Transverse colon (tissue), 4 donors: ENCODE data around the gene LMO1. TPM values are rescaled to one million over a fixed set of nuclear protein-coding genes. Genes with fewer than 3 reads are reported as not detected.
A peak's percentile ranks its signal among the peaks of the same experiment; 100 is the strongest.

ENCODE experiments used
- DNase-seq: peaks from one replicate; pipeline ENCODE4 v3.0.0-alpha.2; 2019
- H3K27ac ChIP-seq, 4 donors: fragments of 200-600 bp; sonication (generic); 2 replicates each; pipeline ENCODE4 v1.5.1; 2016 to 2018; ENCODE audit warnings: inconsistent platforms in 4 of 4
- H3K27me3 ChIP-seq: fragments of 200-600 bp; sonication (generic); 2 replicates; pipeline ENCODE4 v1.5.1; 2017; ENCODE audit warnings: inconsistent platforms
- H3K36me3 ChIP-seq, 4 donors: fragments of 200-600 bp; sonication (generic); 2 replicates each; pipeline ENCODE4 v1.5.1; 2017 to 2019; ENCODE audit warnings: inconsistent platforms in 4 of 4
- H3K4me1 ChIP-seq, 4 donors: fragments of 200-600 bp; sonication (generic); 2 replicates each; pipeline ENCODE4 v1.5.1; 2017 to 2020; ENCODE audit warnings: inconsistent platforms in 4 of 4
- H3K4me3 ChIP-seq, 4 donors: fragments of 200-600 bp; sonication (generic); 1 replicate in 1 of 4; 2 replicates in 3 of 4; pipeline versions ENCODE4 v1.5.1 to v1.6.1; 2017 to 2019; ENCODE audit warnings: inconsistent platforms in 4 of 4
- H3K9me3 ChIP-seq, 2 donors: fragments of 200-600 bp; sonication (generic); 2 replicates each; pipeline ENCODE4 v1.5.1; 2017 to 2019; ENCODE audit warnings: inconsistent platforms in 2 of 2
- EP300 ChIP-seq: sonication (generic); formaldehyde crosslinking; IDR thresholded peaks from one replicate; pipeline ENCODE4 v1.6.1; 2017; ENCODE audit warnings: antibody characterized with exemption, low read depth
- POLR2A ChIP-seq: fragments of 450-650 bp; IDR thresholded peaks from one replicate; pipeline ENCODE4 v1.6.1; 2016; ENCODE audit warnings: antibody characterized with exemption, mild to moderate bottlenecking, moderate library complexity
- POLR2AphosphoS5 ChIP-seq, 3 donors: sonication (generic); formaldehyde crosslinking; IDR thresholded peaks; one replicate each; pipeline ENCODE4 v1.6.1; 2016; ENCODE audit warnings: antibody characterized with exemption in 3 of 3
- WGBS, 2 donors: methylation state at CpG; one replicate each; pipeline ENCODE4 v1.1.5; 2018; ENCODE audit warnings: low coverage in 1 of 2; 5-methylcytosine and 5-hydroxymethylcytosine counted together
- in situ Hi-C, 4 donors: fragments of 200-750 bp; cut with MboI; loops; one replicate each; pipeline versions ENCODE4 v1.15.0 to v1.15.1; 2017; ENCODE audit warnings: low sequenced_read_pairs in 3 of 4, low pct_ligation_motif_present in 1 of 4, low pct_unique_long_range_greater_than_20kb in 1 of 4
- intact Hi-C: fragments of 100-400 bp; cut with DNase I; formaldehyde crosslinking; loops from one replicate; pipeline ENCODE4 v1.15.1; 2023; ENCODE audit warnings: low total_unique reads
- total RNA-seq, 4 donors: library from RNA; depleted of rRNA; stranded (reverse); fragments of >200 nt; gene quantifications; one replicate each; pipeline ENCODE4 v1.1.0, GENCODE V29; 2016
- TF ChIP-seq, protein P1 (sequence below), 5 experiments: fragments of 200-600 bp in 3 of 5; fragments of 450-650 bp in 2 of 5; sonication (generic) in 3 of 5; IDR thresholded peaks; 1 replicate in 2 of 5; 2 replicates in 3 of 5; pipeline ENCODE4 v1.5.1; 2016 to 2017; ENCODE audit warnings: antibody characterized with exemption in 5 of 5, inconsistent platforms in 3 of 5, mild to moderate bottlenecking in 2 of 5, moderate library complexity in 1 of 5

The LMO1 gene
- total RNA-seq, 4 donors from 2014 or later = not detected

DNA sequence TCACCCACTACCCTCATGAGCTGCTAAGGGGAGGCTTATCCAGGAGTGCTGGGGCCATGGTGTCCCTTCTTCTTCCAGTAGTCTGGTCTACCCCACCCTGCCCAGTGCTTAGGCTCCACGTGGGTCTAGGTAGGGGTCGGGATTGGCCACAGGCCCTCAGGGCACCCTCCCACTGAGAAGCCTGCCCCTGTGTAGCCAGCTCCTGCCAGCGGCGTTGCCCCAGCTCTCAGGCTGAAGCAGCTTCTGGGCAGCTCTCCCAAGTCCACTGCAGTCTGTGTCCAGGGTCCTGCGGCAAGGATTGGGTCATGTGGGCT lies 70.8 kb downstream of the LMO1 start:
- Histone ChIP-seq H3K4me3 (no peak overlapping the region), H3K36me3 (no peaks in the 10 kb centered on the region), H3K27ac (no peak overlapping the region), H3K27me3 (peaks cover 7% of the 10 kb centered on the region), H3K9me3 (no peaks in the 10 kb centered on the region), H3K4me1 (no peaks in the 10 kb centered on the region)
- TF ChIP-seq POLR2AphosphoS5 (IDR thresholded peaks at IDR 0.05) = no peak
- no peak for TF ChIP-seq POLR2A
- TF ChIP-seq, protein P1, sequence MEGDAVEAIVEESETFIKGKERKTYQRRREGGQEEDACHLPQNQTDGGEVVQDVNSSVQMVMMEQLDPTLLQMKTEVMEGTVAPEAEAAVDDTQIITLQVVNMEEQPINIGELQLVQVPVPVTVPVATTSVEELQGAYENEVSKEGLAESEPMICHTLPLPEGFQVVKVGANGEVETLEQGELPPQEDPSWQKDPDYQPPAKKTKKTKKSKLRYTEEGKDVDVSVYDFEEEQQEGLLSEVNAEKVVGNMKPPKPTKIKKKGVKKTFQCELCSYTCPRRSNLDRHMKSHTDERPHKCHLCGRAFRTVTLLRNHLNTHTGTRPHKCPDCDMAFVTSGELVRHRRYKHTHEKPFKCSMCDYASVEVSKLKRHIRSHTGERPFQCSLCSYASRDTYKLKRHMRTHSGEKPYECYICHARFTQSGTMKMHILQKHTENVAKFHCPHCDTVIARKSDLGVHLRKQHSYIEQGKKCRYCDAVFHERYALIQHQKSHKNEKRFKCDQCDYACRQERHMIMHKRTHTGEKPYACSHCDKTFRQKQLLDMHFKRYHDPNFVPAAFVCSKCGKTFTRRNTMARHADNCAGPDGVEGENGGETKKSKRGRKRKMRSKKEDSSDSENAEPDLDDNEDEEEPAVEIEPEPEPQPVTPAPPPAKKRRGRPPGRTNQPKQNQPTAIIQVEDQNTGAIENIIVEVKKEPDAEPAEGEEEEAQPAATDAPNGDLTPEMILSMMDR (IDR thresholded peaks at IDR 0.05) = no peak
- TF ChIP-seq EP300 = no peak
- 20% methylated on average over 1 of the region's 5 CpGs; no CpG with 5 or more reads in 1 of the 2 donors for WGBS, 2 donors
- DNase-seq = no peak
- in situ Hi-C loops (loop anchor here in 1 of 4 donors (10.0 kb wide), 1 partner anchor 372 kb away; no protein-coding TSS in a partner anchor), intact Hi-C loops (no loop called here)

DNA sequence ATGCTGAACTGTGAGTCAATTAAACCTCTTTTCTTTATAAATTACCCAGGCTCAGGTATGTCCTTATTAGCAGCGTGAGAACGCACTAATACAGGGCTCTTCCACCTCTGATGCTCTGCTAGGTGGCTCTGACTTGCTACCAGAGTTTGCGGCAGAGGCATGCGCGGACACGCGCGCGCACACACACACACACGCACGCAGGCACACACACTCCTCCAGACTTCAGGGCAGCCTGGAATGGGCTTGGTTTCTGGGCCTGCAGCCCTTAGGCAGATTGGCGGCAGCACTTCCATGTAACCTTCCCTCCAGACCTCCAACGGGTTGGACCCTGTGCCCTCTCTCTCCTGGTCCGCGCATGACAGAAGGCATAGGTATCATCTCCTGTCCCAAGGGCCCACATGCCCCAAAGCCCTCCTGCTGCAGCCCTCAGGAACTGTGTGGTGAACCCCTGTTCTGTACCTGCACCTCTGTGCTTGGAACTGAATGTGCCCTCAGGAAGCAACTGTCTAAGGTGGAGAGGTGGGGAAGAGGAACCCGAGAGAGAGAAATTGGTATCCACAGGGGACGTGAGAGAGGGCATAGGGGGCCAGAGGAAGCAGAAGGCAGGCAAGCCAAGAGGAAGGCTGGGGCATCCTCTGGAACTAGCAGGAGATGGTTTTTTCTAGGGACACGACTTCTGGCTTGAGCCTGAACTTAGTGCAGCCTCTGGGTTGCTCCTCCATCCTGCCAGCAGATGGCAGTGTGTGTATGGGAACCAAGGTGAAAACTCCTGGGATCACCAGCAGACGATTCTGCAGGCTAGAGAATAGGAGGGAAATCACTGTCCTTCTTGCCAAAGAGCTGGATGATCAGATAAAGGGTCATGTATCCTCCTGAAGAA lies 71.4 kb downstream of the LMO1 start:
- Histone ChIP-seq H3K4me1 (no peaks in the 10 kb centered on the region), H3K27me3 (peaks cover 7% of the 10 kb centered on the region), H3K9me3 (no peaks in the 10 kb centered on the region), H3K36me3 (no peaks in the 10 kb centered on the region), H3K27ac (no peak overlapping the region), H3K4me3 (no peak overlapping the region)
- WGBS, 2 donors = 72 to 89% methylated on average over 3 to 19 of the region's 19 CpGs
- TF ChIP-seq POLR2A = no peak
- TF ChIP-seq, protein P1 (IDR thresholded peaks at IDR 0.05) = peak; percentile 60 to 81 (median 72)
- peak; percentile 72 for DNase-seq
- in situ Hi-C loops = loop anchor here in 1 of 4 donors (10.0 kb wide), 1 partner anchor 373 kb away; no protein-coding TSS in a partner anchor
- intact Hi-C loops = no loop called here

DNA sequence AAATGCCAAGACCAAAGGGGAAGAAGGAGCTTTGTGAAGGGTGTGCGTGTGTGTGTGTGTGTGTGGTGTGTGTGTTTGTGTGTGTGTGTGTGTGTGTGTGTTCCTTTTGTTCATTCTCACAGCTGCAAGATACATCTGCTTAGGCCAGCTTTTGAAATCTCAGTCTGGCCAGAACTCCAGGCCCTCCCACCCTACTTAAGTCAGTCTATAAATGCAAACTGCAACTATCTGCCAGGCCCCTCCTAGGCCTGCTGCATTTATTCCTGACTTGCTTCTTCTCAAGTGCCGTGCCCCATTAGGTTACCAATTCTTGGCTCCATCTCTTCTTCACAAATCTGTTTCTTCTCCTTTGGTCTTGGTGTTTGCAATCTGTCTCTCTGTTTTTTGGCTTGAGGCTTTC lies 73.2 kb downstream of the LMO1 start:
- no peak for DNase-seq
- intact Hi-C loops = no loop called here
- H3K4me1 ChIP-seq = no peaks in the 10 kb centered on the region
- TF ChIP-seq EP300 = no peak
- TF ChIP-seq POLR2AphosphoS5 (IDR thresholded peaks at IDR 0.05) = no peak
- TF ChIP-seq POLR2A = no peak
- TF ChIP-seq, protein P1 (IDR thresholded peaks at IDR 0.05) = no peak
- H3K27me3 ChIP-seq = peaks cover 13% of the 10 kb centered on the region
- no peak overlapping the region for H3K4me3 ChIP-seq
- no peaks in the 10 kb centered on the region for H3K9me3 ChIP-seq
- in situ Hi-C loops = loop anchor here in 1 of 4 donors (10.0 kb wide), 1 partner anchor 374 kb away; no protein-coding TSS in a partner anchor
- WGBS, 2 donors = 43% methylated on average over 2 of the region's 2 CpGs; no CpG with 5 or more reads in 1 of the 2 donors
- H3K36me3 ChIP-seq = no peaks in the 10 kb centered on the region
- H3K27ac ChIP-seq = no peak overlapping the region

DNA sequence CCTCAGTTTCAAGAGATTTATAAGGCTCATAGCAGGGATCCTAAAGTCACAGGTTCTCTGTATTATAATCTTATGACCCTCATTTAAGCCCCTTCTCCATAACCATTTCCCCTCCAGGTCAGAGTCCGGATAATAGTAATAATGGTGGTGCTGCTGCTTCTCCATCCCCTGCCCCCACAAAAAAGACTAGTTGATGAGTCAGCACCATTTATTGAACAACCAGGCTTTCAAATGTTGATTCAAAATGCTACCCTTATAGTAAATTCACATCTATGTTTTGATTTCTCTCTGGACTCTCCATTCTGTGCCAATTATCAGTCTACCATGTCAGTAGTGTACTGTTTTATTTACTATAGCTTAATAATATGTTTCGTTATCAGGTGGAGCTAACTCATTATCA lies 77.2 kb downstream of the LMO1 start:
- Histone ChIP-seq H3K9me3 (no peaks in the 10 kb centered on the region), H3K27me3 (peaks cover 6% of the 10 kb centered on the region), H3K4me3 (no peak overlapping the region), H3K36me3 (no peaks in the 10 kb centered on the region), H3K4me1 (no peaks in the 10 kb centered on the region), H3K27ac (no peak overlapping the region)
- WGBS, 2 donors = 60 to 96% methylated on average over 1 to 2 of the region's 2 CpGs
- no peak for DNase-seq
- intact Hi-C loops = no loop called here
- TF ChIP-seq POLR2AphosphoS5 (IDR thresholded peaks at IDR 0.05) (no peak), EP300 (no peak)
- TF ChIP-seq, protein P1 (IDR thresholded peaks at IDR 0.05) = no peak
- in situ Hi-C loops = no loop called here
